ENCODE measurements around the gene SPRN.
"Not testable (repeated sequence)": the region's sequence is repeated elsewhere in the genome, so short reads cannot be mapped to it uniquely, and the experiment has no call there.

Gene SPRN

GRCh38 chr10:133388973-133389818 is 35.2 kb downstream of the SPRN start:
- in situ Hi-C loops (cut with MboI; ENCODE audit: low sequenced_read_pairs): no loop called here

- in situ Hi-C loops (cut with MboI; ENCODE audit: low sequenced_read_pairs): no loop called here
Observed at GRCh38 chr10:133388236-133388972, 36.0 kb downstream of the SPRN start.

GRCh38 chr10:133386951-133387350 is 37.5 kb downstream of the SPRN start:
- in situ Hi-C loops (cut with MboI; ENCODE audit: low sequenced_read_pairs): not testable (repeated sequence)

- in situ Hi-C loops (cut with MboI; ENCODE audit: low sequenced_read_pairs): no loop called here
Observed at GRCh38 chr10:133385214-133385613, 39.2 kb downstream of the SPRN start.

- in situ Hi-C loops (cut with MboI; ENCODE audit: low sequenced_read_pairs): no loop called here
Observed at GRCh38 chr10:133384071-133384470, 40.4 kb downstream of the SPRN start.

GRCh38 chr10:133383551-133383950 is 40.9 kb downstream of the SPRN start:
- in situ Hi-C loops (cut with MboI; ENCODE audit: low sequenced_read_pairs): no loop called here

- in situ Hi-C loops (cut with MboI; ENCODE audit: low sequenced_read_pairs): no loop called here
Observed at GRCh38 chr10:133381036-133381435, 43.4 kb downstream of the SPRN start.

- in situ Hi-C loops (cut with MboI; ENCODE audit: low sequenced_read_pairs): no loop called here
Observed at GRCh38 chr10:133379801-133380666, 44.4 kb downstream of the SPRN start.

- in situ Hi-C loops (cut with MboI; ENCODE audit: low sequenced_read_pairs): no loop called here
Observed at GRCh38 chr10:133379152-133379800, 45.1 kb downstream of the SPRN start, which contains the start of gene PAOX. PAOX (plus strand) TSS chr10:133379262; CDS start chr10:133379317, 55 bp downstream.

- in situ Hi-C loops (cut with MboI; ENCODE audit: low sequenced_read_pairs): no loop called here
Observed at GRCh38 chr10:133378251-133379096, 46.0 kb downstream of the SPRN start.

GRCh38 chr10:133377818-133378250 is 46.6 kb downstream of the SPRN start:
- in situ Hi-C loops (cut with MboI; ENCODE audit: low sequenced_read_pairs): no loop called here

GRCh38 chr10:133377025-133377817 is 47.2 kb downstream of the SPRN start:
- in situ Hi-C loops (cut with MboI; ENCODE audit: low sequenced_read_pairs): no loop called here

- in situ Hi-C loops (cut with MboI; ENCODE audit: low sequenced_read_pairs): not testable (repeated sequence)
Observed at GRCh38 chr10:133376183-133376582, 48.2 kb downstream of the SPRN start.

- in situ Hi-C loops (cut with MboI; ENCODE audit: low sequenced_read_pairs): no loop called here
Observed at GRCh38 chr10:133375357-133376115, 48.9 kb downstream of the SPRN start.

- in situ Hi-C loops (cut with MboI; ENCODE audit: low sequenced_read_pairs): no loop called here
Observed at GRCh38 chr10:133373174-133374090, 51.0 kb downstream of the SPRN start, which contains the start of gene ECHS1. ECHS1 (minus strand) TSS chr10:133373354; CDS start chr10:133373333, 21 bp downstream.

- in situ Hi-C loops (cut with MboI; ENCODE audit: low sequenced_read_pairs): no loop called here
Observed at GRCh38 chr10:133372507-133372906, 51.9 kb downstream of the SPRN start.

Measured in HL-60/S4 treated with retinoic acid at 250 ng/mL for 4 days and 3 days (cell line).